ENCODE measurements around the gene SCN5A.

Gene SCN5A

GRCh38 chr3:38646062-38646461 is 3.4 kb downstream of the SCN5A start:
- no peaks in the 10 kb centered on the region for H3K36me3 Mint-ChIP-seq (ENCODE audit: low read depth)
- DNase-seq: no peak
- peaks cover 18% of the 10 kb centered on the region for H3K27me3 Mint-ChIP-seq (ENCODE audit: low read depth, poor library complexity)
- no peaks in the 10 kb centered on the region for H3K9me3 Mint-ChIP-seq
- no peak overlapping the region for H3K4me3 Mint-ChIP-seq
- H3K27ac Mint-ChIP-seq: no peak overlapping the region
- no peak for TF ChIP-seq CTCF (IDR thresholded peaks at IDR 0.05)
- H3K4me1 Mint-ChIP-seq: peaks cover 8% of the 10 kb centered on the region

- no peaks in the 10 kb centered on the region for H3K9me3 Mint-ChIP-seq
- H3K27me3 Mint-ChIP-seq (ENCODE audit: low read depth, poor library complexity): peaks cover 21% of the 10 kb centered on the region
- DNase-seq: no peak
- peaks cover 12% of the 10 kb centered on the region for H3K4me1 Mint-ChIP-seq
- no peak overlapping the region for H3K4me3 Mint-ChIP-seq
- no peaks in the 10 kb centered on the region for H3K36me3 Mint-ChIP-seq (ENCODE audit: low read depth)
- TF ChIP-seq CTCF (IDR thresholded peaks at IDR 0.05): no peak
- H3K27ac Mint-ChIP-seq: no peak overlapping the region
Observed at GRCh38 chr3:38645601-38646000, 3.9 kb downstream of the SCN5A start.

- DNase-seq: no peak
- TF ChIP-seq CTCF (IDR thresholded peaks at IDR 0.05): no peak
- Mint-ChIP-seq H3K36me3 (ENCODE audit: low read depth) (no peaks in the 10 kb centered on the region), H3K9me3 (no peaks in the 10 kb centered on the region), H3K4me3 (no peak overlapping the region), H3K4me1 (peaks cover 12% of the 10 kb centered on the region), H3K27ac (no peak overlapping the region), H3K27me3 (ENCODE audit: low read depth, poor library complexity) (peaks cover 21% of the 10 kb centered on the region)
Observed at GRCh38 chr3:38645076-38645475, 4.4 kb downstream of the SCN5A start.

GRCh38 chr3:38644662-38645053 is 4.8 kb downstream of the SCN5A start:
- Mint-ChIP-seq H3K4me1 (peaks cover 12% of the 10 kb centered on the region), H3K36me3 (ENCODE audit: low read depth) (no peaks in the 10 kb centered on the region), H3K27me3 (ENCODE audit: low read depth, poor library complexity) (peaks cover 21% of the 10 kb centered on the region), H3K4me3 (no peak overlapping the region), H3K27ac (no peak overlapping the region), H3K9me3 (no peaks in the 10 kb centered on the region)
- no peak for TF ChIP-seq CTCF (IDR thresholded peaks at IDR 0.05)
- DNase-seq: no peak

- H3K9me3 Mint-ChIP-seq: no peaks in the 10 kb centered on the region
- no peak overlapping the region for H3K4me3 Mint-ChIP-seq
- H3K4me1 Mint-ChIP-seq: peaks cover 12% of the 10 kb centered on the region
- DNase-seq: no peak
- H3K27ac Mint-ChIP-seq: no peak overlapping the region
- no peaks in the 10 kb centered on the region for H3K36me3 Mint-ChIP-seq (ENCODE audit: low read depth)
- H3K27me3 Mint-ChIP-seq (ENCODE audit: low read depth, poor library complexity): peaks cover 23% of the 10 kb centered on the region
- no peak for TF ChIP-seq CTCF (IDR thresholded peaks at IDR 0.05)
Observed at GRCh38 chr3:38644016-38644661, 5.3 kb downstream of the SCN5A start.

GRCh38 chr3:38643592-38643991 is 5.9 kb downstream of the SCN5A start:
- H3K4me3 Mint-ChIP-seq: no peak overlapping the region
- H3K27ac Mint-ChIP-seq: no peak overlapping the region
- no peaks in the 10 kb centered on the region for H3K9me3 Mint-ChIP-seq
- H3K27me3 Mint-ChIP-seq (ENCODE audit: low read depth, poor library complexity): peaks cover 28% of the 10 kb centered on the region
- no peak for DNase-seq
- H3K4me1 Mint-ChIP-seq: peaks cover 9% of the 10 kb centered on the region
- no peak for TF ChIP-seq CTCF (IDR thresholded peaks at IDR 0.05)
- no peaks in the 10 kb centered on the region for H3K36me3 Mint-ChIP-seq (ENCODE audit: low read depth)
